Heart left ventricle (tissue), 16 donors: ENCODE data around the gene KCNK6. TPM values are rescaled to one million over a fixed set of nuclear protein-coding genes. Genes with fewer than 3 reads are reported as not detected.
A peak's percentile ranks its signal among the peaks of the same experiment; 100 is the strongest.

Experiments
- ATAC-seq, 4 donors: fragments of 200-7000 bp; cut with Tn5 transposase; one replicate each; pipeline ENCODE4 v1.9.1; 2020 to 2022; ENCODE audit warnings: moderate library complexity in 4 of 4, mild to moderate bottlenecking in 3 of 4, moderate number of reproducible peaks in 1 of 4
- DNase-seq, 5 donors: peaks; one replicate each; pipeline ENCODE4 v3.0.0-alpha.2; 2020
- H3K27ac ChIP-seq, 12 donors: fragments of 200-600 bp; sonication (generic) in 4 of 12; one replicate each; pipeline versions ENCODE4 v1.5.0 to v1.8.0; 2016 to 2022; ENCODE audit warnings: mild to moderate bottlenecking in 2 of 12
- H3K27me3 ChIP-seq, 9 donors: fragments of 200-600 bp; sonication (generic) in 2 of 9; one replicate each; pipeline versions ENCODE4 v1.5.1 to v1.8.0; 2016 to 2022; ENCODE audit warnings: mild to moderate bottlenecking in 3 of 9
- H3K36me3 ChIP-seq, 9 donors: fragments of 200-600 bp; sonication (generic) in 2 of 9; one replicate each; pipeline versions ENCODE4 v1.5.0 to v1.8.0; 2018 to 2022; ENCODE audit warnings: mild to moderate bottlenecking in 2 of 9
- H3K4me1 ChIP-seq, 12 donors: fragments of 200-600 bp; sonication (generic) in 4 of 12; one replicate each; pipeline versions ENCODE4 v1.5.0 to v1.8.0; 2016 to 2022; ENCODE audit warnings: mild to moderate bottlenecking in 3 of 12
- H3K4me3 ChIP-seq, 12 donors: fragments of 200-600 bp; sonication (generic) in 4 of 12; one replicate each; pipeline versions ENCODE4 v1.5.0 to v1.8.0; 2017 to 2022; ENCODE audit warnings: mild to moderate bottlenecking in 9 of 12, moderate library complexity in 4 of 12
- H3K9me3 ChIP-seq, 12 donors: fragments of 200-600 bp; sonication (generic) in 4 of 12; one replicate each; pipeline versions ENCODE4 v1.5.0 to v1.8.0; 2016 to 2022; ENCODE audit warnings: mild to moderate bottlenecking in 1 of 12
- POLR2A ChIP-seq, 2 donors: fragments of 450-650 bp; IDR thresholded peaks; one replicate each; pipeline ENCODE4 v1.6.1; 2017; ENCODE audit warnings: antibody characterized with exemption in 2 of 2, mild to moderate bottlenecking in 2 of 2, moderate library complexity in 2 of 2
- WGBS, 4 donors: extraction: QIAGEN DNeasy Blood & Tissue Kit in 2 of 4; methylation state at CpG; one replicate each; pipeline versions ENCODE4 v1.1.5 to v1.1.7; 2013 to 2018; 5-methylcytosine and 5-hydroxymethylcytosine counted together
- intact Hi-C, 10 donors: fragments of 100-400 bp; cut with DNase I; formaldehyde crosslinking; loops; one replicate each; pipeline versions ENCODE4 v1.11.1 to v1.14.2; 2022
- polyA plus RNA-seq, 2 donors: library from polyadenylated mRNA; stranded (reverse); fragments of 200-250 nt; gene quantifications; one replicate each; pipeline ENCODE4 v1.2.3, GENCODE V29; 2013
- total RNA-seq, 9 donors: library from RNA; depleted of rRNA in 2 of 9; stranded (reverse); fragments of >200 nt in 2 of 9; fragmentation: NEBNext Ultra II Directional in 3 of 9; extraction: Animal tissue kit (Norgen Biotek cat#: 25700) in 3 of 9; gene quantifications; one replicate each; pipeline versions ENCODE4 v1.1.0 to v1.2.4, GENCODE V29; 2016 to 2023
- TF ChIP-seq, protein P1 (sequence below), 12 donors: fragments of 200-600 bp; sonication (generic) in 4 of 12; IDR thresholded peaks; one replicate each; pipeline versions ENCODE4 v1.5.0 to v1.8.0; 2018 to 2022; ENCODE audit warnings: antibody characterized with exemption in 12 of 12, mild to moderate bottlenecking in 5 of 12
- donor health status: ischemic (EF 13 %, LVEDD 7.1; RV severe dilation, severe dysfunction).
- donor health status: healthy with polysubstance abuse.
- donor health status: DM: no; HTN: yes; CAD: no.
- donor health status: DM: no; HTN: no; CAD: no.
- donor health status: ischemic (EF 25% LVEDD 6.9; RV normal size, moderate dysfunction).
- donor health status: ischemic (EF 25% LVEDD 5.7; RV mildly dilated, moderate dysfunction).
- donor health status: healthy.
- donor health status: DM: yes; HTN: yes; CAD: no.
- donor health status: ischemic (EF 35%, LVEDD 5.7; RV mildly dilated, moderate dysfunction).
- donor health status: nonischemic (EF 11% LVEDD 7.7; RV severe dilation, severe dysfunction).
- donor health status: DM: yes; HTN: yes; CAD: no.
- donor health status: PGD.
- donor health status: ischemic (EF 29% LVEDD 5.4; RV normal size, mild dysfunction).
- donor health status: nonischemic (EF 23%, LVEDD 6.1; RV moderate dilation, normal function).

Gene KCNK6
- total and polyA plus RNA-seq, 11 donors, result 3.1 to 23.6 (median 6.7) TPM

DNA sequence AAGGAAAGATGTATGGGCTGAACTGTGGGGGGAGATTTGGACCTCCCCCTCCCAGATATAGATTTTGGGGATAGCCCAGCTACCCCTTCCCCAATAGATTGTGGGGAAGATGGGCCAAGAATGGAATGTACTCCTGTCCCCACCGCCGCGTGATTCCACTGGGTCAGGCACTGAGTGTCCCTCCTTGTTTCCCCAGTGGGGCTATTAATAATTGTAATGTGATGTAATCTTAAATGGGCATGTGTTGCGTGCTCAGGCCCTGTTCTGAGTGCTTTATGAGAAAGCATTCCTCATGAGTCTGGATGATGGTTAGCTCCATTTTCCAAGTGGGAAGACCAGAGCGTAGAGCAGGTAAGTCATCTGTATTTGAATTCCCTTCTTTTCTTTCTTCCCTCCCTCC, 56.1 kb downstream of the KCNK6 start:
- intact Hi-C loops, result loop anchor here in 6 of 10 donors (2.0 to 5.0 kb wide), 4 partner anchors 38 to 59 kb away; partner anchors contain the start of gene CATSPERG (in 2 of the 6)
- peak overlapping the region; percentile 78 to 97 (median 91) for H3K27ac ChIP-seq

DNA sequence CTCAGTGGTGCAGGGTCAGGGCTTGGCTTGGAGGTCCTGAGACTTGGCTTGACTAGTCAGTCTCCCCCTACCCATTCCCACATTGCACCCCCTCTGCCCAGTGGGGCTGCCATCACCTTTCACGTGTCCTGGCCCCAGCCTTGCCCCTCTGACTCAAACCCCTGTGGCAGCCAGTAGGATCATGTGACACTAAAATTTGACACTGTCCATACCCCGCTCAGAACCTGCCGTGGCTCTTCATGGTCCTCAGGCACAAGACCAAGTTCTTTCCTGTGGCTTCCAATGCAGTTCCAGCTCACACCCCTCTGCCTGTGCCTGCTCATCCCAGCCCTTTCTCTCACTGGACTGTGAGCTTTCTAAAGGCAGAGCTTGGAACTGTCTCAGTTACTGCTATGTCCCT, 56.9 kb downstream of the KCNK6 start:
- ATAC-seq, result no peak
- WGBS, 4 donors, result 30 to 64% (median 57%) methylated on average over 3 of the region's 3 CpGs
- intact Hi-C loops, result loop anchor here in 1 of 10 donors (5.0 kb wide), 1 partner anchor 39 kb away; the partner anchor contains the start of gene CATSPERG
- Histone ChIP-seq H3K27ac (peak overlapping the region in 10 of 12 donors; percentile 23 to 97 (median 90)), H3K36me3 (peaks cover 9 to 53% (median 47%) of the 10 kb centered on the region in 9 donors), H3K9me3 (no peaks in the 10 kb centered on the region), H3K4me3 (peak overlapping the region in 5 of 12 donors; percentile 70 to 93 (median 84)), H3K4me1 (peaks cover 7 to 29% (median 22%) of the 10 kb centered on the region in 12 donors), H3K27me3 (no peaks in the 10 kb centered on the region)
- no peak for DNase-seq
- TF ChIP-seq, protein P1, sequence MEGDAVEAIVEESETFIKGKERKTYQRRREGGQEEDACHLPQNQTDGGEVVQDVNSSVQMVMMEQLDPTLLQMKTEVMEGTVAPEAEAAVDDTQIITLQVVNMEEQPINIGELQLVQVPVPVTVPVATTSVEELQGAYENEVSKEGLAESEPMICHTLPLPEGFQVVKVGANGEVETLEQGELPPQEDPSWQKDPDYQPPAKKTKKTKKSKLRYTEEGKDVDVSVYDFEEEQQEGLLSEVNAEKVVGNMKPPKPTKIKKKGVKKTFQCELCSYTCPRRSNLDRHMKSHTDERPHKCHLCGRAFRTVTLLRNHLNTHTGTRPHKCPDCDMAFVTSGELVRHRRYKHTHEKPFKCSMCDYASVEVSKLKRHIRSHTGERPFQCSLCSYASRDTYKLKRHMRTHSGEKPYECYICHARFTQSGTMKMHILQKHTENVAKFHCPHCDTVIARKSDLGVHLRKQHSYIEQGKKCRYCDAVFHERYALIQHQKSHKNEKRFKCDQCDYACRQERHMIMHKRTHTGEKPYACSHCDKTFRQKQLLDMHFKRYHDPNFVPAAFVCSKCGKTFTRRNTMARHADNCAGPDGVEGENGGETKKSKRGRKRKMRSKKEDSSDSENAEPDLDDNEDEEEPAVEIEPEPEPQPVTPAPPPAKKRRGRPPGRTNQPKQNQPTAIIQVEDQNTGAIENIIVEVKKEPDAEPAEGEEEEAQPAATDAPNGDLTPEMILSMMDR (IDR thresholded peaks at IDR 0.05), result no peak
- no peak for TF ChIP-seq POLR2A (IDR thresholded peaks at IDR 0.05)

More for the DNA sequence above, 56.1 kb downstream of the KCNK6 start:
- 48 to 60% (median 52%) methylated on average over 5 of the region's 5 CpGs for WGBS, 4 donors
- TF ChIP-seq POLR2A (IDR thresholded peaks at IDR 0.05), result peak in 1 of 2 donors; percentile 38
- TF ChIP-seq, protein P1 (IDR thresholded peaks at IDR 0.05), result no peak
- H3K36me3 ChIP-seq, result peaks cover under 1 to 45% (median 39%) of the 10 kb centered on the region in 9 donors
- H3K4me3 ChIP-seq, result peak overlapping the region; percentile 70 to 94 (median 88)
- DNase-seq, result peak in 2 of 5 donors; percentile 61 to 63
- H3K9me3 ChIP-seq, result no peaks in the 10 kb centered on the region
- peaks cover 7 to 29% (median 22%) of the 10 kb centered on the region in 12 donors for H3K4me1 ChIP-seq
- no peaks in the 10 kb centered on the region for H3K27me3 ChIP-seq
- ATAC-seq, result peak; percentile 40 to 50 (median 46)

DNA sequence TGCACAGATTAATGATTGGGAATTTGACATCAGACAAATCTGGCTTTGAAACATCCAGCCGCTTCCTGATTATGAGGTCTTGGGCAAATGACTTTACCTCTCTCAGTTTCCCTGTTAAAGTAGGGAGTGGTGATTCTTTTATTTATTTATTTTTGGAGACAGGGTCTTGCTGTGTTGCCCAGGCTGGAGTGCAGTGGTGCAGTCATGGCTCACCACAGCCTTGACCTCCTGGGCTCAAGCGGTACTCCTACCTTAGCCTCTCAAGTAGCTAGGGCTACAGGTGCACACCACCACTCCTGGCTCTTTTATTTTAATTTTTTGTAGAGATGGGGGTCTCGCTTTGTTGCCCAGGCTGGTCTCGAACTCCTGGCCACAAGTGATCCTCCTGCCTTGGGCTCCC, 57.4 kb downstream of the KCNK6 start:
- H3K27ac ChIP-seq, result peak overlapping the region in 2 of 12 donors; percentile 3 to 96
- TF ChIP-seq, protein P1 (IDR thresholded peaks at IDR 0.05), result no peak
- TF ChIP-seq POLR2A (IDR thresholded peaks at IDR 0.05), result no peak
- no peak overlapping the region for H3K4me3 ChIP-seq

GRCh38 chr19:38378866-38379265, 59.2 kb downstream of the KCNK6 start:
- WGBS, 4 donors, result 93 to 97% (median 95%) methylated on average over 10 of the region's 10 CpGs
- H3K27ac ChIP-seq, result no peak overlapping the region
- TF ChIP-seq, protein P1 (IDR thresholded peaks at IDR 0.05), result no peak
- no peak for TF ChIP-seq POLR2A (IDR thresholded peaks at IDR 0.05)
- peaks cover 7 to 29% (median 21%) of the 10 kb centered on the region in 12 donors for H3K4me1 ChIP-seq
- no peak for ATAC-seq
- DNase-seq, result no peak
- intact Hi-C loops, result loop anchor here in 1 of 10 donors (5.0 kb wide), 1 partner anchor 42 kb away; the partner anchor contains the start of gene CATSPERG
- no peak overlapping the region for H3K4me3 ChIP-seq
- no peaks in the 10 kb centered on the region for H3K27me3 ChIP-seq
- H3K36me3 ChIP-seq, result peaks cover 11 to 76% (median 70%) of the 10 kb centered on the region in 9 donors
- no peaks in the 10 kb centered on the region for H3K9me3 ChIP-seq

More for the DNA sequence above, 57.4 kb downstream of the KCNK6 start:
- no peak for DNase-seq
- ATAC-seq, result no peak
- peaks cover 11 to 58% (median 52%) of the 10 kb centered on the region in 9 donors for H3K36me3 ChIP-seq
- no peaks in the 10 kb centered on the region for H3K27me3 ChIP-seq
- H3K4me1 ChIP-seq, result peaks cover 7 to 29% (median 22%) of the 10 kb centered on the region in 12 donors
- H3K9me3 ChIP-seq, result no peaks in the 10 kb centered on the region
- intact Hi-C loops, result loop anchor here in 1 of 10 donors (5.0 kb wide), 1 partner anchor 40 kb away; the partner anchor contains the start of gene CATSPERG
- WGBS, 4 donors, result 97 to 99% (median 98%) methylated on average over 4 of the region's 4 CpGs
